Mesendoderm (in vitro differentiated cells): ENCODE measurements around the gene PJA1.

ENCODE experiments used
- DNase-seq: peaks from one replicate; pipeline ENCODE4 v3.0.0; 2013
- H2AK5ac ChIP-seq: 2 replicates; pipeline ENCODE4 v1.6.1; 2013; ENCODE audit warnings: low read length, inconsistent platforms
- H2BK120ac ChIP-seq: 2 replicates; pipeline ENCODE4 v1.6.1; 2013; ENCODE audit warnings: low read depth, mild to moderate bottlenecking, low read length, moderate library complexity, mixed read lengths
- H2BK15ac ChIP-seq: replicated peaks from 2 replicates; pipeline ENCODE4 v1.6.1; 2013; ENCODE audit warnings: low read depth, mild to moderate bottlenecking, moderate library complexity
- H2BK5ac ChIP-seq: 2 replicates; pipeline ENCODE4 v1.6.1; 2013; ENCODE audit warnings: low read length, inconsistent platforms
- H3K18ac ChIP-seq: 2 replicates; pipeline ENCODE4 v1.6.1; 2013; ENCODE audit warnings: mild to moderate bottlenecking, low read length, mixed read lengths
- H3K23ac ChIP-seq: one replicate; pipeline ENCODE4 v1.6.1; 2013; ENCODE audit warnings: low read length
- H3K27ac ChIP-seq: 2 replicates; pipeline ENCODE4 v1.5.1; 2013; ENCODE audit warnings: low read depth, mild to moderate bottlenecking, inconsistent platforms, low read length, moderate library complexity
- H3K27me3 ChIP-seq: 2 replicates; pipeline ENCODE4 v1.6.1; 2013; ENCODE audit warnings: low read length, control low read depth, mild to moderate bottlenecking, inconsistent platforms; ENCODE audit not compliant: insufficient read depth, poor library complexity
- H3K36me3 ChIP-seq: 2 replicates; pipeline ENCODE4 v1.6.1; 2013; ENCODE audit warnings: low read length, inconsistent platforms; ENCODE audit not compliant: control insufficient read depth, insufficient read depth
- H3K4ac ChIP-seq: one replicate; pipeline ENCODE4 v1.6.1; 2013; ENCODE audit warnings: low read depth, mild to moderate bottlenecking, low read length, moderate library complexity
- H3K4me1 ChIP-seq: 2 replicates; pipeline ENCODE4 v1.6.1; 2013; ENCODE audit warnings: low read depth, low read length, inconsistent platforms; ENCODE audit not compliant: control insufficient read depth
- H3K4me2 ChIP-seq: 2 replicates; pipeline ENCODE4 v1.6.1; 2013; ENCODE audit warnings: low read length
- H3K4me3 ChIP-seq: 2 replicates; pipeline ENCODE4 v1.5.1; 2013; ENCODE audit warnings: mild to moderate bottlenecking, low read length
- H3K56ac ChIP-seq: one replicate; pipeline ENCODE4 v1.6.1; 2013; ENCODE audit warnings: low read length
- H3K79me1 ChIP-seq: 2 replicates; pipeline ENCODE4 v1.6.1; 2013; ENCODE audit warnings: low read length, inconsistent platforms
- H3K79me2 ChIP-seq: 2 replicates; pipeline ENCODE4 v1.6.1; 2013; ENCODE audit warnings: mild to moderate bottlenecking, low read length; ENCODE audit not compliant: control insufficient read depth, insufficient read depth
- H3K9ac ChIP-seq: 2 replicates; pipeline ENCODE4 v1.6.1; 2013; ENCODE audit warnings: low read length, inconsistent platforms
- H4K5ac ChIP-seq: one replicate; pipeline ENCODE4 v1.6.1; 2013; ENCODE audit warnings: low read length
- H4K8ac ChIP-seq: one replicate; pipeline ENCODE4 v1.6.1; 2013; ENCODE audit warnings: low read depth, mild to moderate bottlenecking, control low read depth, low read length, moderate library complexity
- WGBS: extraction: QIAGEN DNeasy Blood & Tissue Kit; methylation state at CpG from one replicate; pipeline ENCODE4 v1.1.7; 2013; ENCODE audit warnings: low lambda C conversion rate, missing lambda C conversion rate; ENCODE audit not compliant: insufficient coverage; ENCODE audit errors: extremely low coverage; 5-methylcytosine and 5-hydroxymethylcytosine counted together

Gene PJA1

DNA sequence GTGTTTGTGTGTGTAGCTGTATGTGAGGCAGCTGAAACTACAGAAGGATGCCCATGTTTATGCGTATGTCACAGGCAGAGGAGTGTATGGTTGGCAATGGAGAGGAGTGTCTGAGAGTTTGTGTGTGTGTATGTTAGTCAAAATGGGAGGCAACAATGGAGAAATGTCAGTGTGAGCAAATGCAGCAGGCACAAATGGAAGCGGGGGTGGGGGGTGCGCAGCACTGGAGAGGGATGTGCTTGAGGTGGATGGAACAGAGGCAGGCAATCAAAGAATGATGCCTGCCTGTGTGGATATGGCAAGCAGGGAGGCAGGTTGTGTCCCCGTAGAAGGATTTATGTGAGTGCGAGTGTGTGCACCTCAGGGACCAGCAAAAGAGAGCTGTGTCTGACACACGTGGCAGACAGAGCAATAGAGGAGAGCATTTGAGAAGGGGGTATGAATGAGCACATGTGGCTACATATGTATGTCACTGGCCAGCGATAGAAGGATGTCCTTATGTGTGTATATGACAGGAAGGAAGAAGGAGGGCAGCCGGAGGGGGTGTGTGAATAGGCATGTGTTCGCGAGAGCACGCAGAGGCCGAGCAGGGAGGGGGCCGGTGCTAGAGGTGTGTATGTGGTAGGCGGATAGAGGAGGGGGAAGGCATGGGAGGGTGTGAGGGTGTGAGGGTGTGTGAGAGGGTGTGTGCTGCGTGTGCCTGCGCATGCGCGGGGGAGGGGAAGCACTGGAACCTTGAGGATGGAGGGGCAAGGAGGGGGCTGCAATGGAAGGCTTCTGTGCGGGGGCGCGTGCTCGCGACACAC lies 1.1 kb downstream of the PJA1 start:
- H4K5ac ChIP-seq: no peak overlapping the region
- H3K23ac ChIP-seq: no peak overlapping the region
- no peak overlapping the region for H2BK120ac ChIP-seq
- H3K18ac ChIP-seq: no peak overlapping the region
- WGBS: no CpG with 5 or more reads among the region's 23 CpGs
- no peak overlapping the region for H3K4ac ChIP-seq
- H2BK5ac ChIP-seq: no peak overlapping the region
- H2AK5ac ChIP-seq: no peak overlapping the region
- H3K56ac ChIP-seq: peak overlapping the region; percentile 88
- H4K8ac ChIP-seq: no peak overlapping the region
- H3K4me3 ChIP-seq: no peak overlapping the region
- no peaks in the 10 kb centered on the region for H3K4me1 ChIP-seq
- H3K36me3 ChIP-seq: no peaks in the 10 kb centered on the region
- H3K79me1 ChIP-seq: no peaks in the 10 kb centered on the region
- H3K4me2 ChIP-seq: no peak overlapping the region
- DNase-seq: peak; percentile 64
- no peaks in the 10 kb centered on the region for H3K79me2 ChIP-seq
- H3K27ac ChIP-seq: no peak overlapping the region
- H3K9ac ChIP-seq: no peak overlapping the region
- H3K27me3 ChIP-seq: no peaks in the 10 kb centered on the region
- H2BK15ac ChIP-seq: no peak overlapping the region

DNA sequence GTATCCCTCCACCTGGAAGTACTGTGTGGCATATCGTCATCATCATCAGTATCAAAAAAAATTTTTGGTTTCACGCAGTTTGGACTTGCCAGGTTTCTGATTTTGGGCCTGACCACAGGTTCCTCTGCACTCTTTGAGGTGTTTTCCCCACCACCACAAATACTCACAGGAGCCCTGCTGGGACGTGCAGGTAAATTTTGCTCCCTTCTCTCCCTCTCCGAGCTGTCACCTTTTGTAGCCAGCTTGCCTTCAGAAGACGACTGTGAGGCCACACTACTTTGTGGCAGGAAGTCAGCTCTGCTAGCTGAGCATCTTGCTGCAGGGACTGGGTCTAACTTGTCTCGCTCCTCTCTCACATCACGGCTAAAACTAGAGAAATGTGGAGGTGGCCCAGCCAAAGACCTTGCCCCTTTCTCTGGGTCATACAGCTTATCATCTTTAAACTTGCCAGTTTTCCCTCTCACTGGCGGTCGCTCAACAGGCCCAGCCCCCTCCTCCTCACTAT lies 2.8 kb downstream of the PJA1 start:
- Histone ChIP-seq H3K36me3 (no peaks in the 10 kb centered on the region), H3K18ac (no peak overlapping the region), H3K27ac (no peak overlapping the region), H3K9ac (no peak overlapping the region), H4K8ac (no peak overlapping the region), H3K56ac (no peak overlapping the region), H3K4me2 (no peak overlapping the region), H3K79me2 (no peaks in the 10 kb centered on the region), H3K4me3 (no peak overlapping the region), H4K5ac (no peak overlapping the region), H3K79me1 (no peaks in the 10 kb centered on the region), H3K23ac (no peak overlapping the region), H3K27me3 (no peaks in the 10 kb centered on the region), H2BK15ac (no peak overlapping the region), H2BK5ac (no peak overlapping the region), H3K4ac (no peak overlapping the region), H2BK120ac (no peak overlapping the region), H2AK5ac (no peak overlapping the region), H3K4me1 (no peaks in the 10 kb centered on the region)
- no CpG with 5 or more reads among the region's 9 CpGs for WGBS
- no peak for DNase-seq

DNA sequence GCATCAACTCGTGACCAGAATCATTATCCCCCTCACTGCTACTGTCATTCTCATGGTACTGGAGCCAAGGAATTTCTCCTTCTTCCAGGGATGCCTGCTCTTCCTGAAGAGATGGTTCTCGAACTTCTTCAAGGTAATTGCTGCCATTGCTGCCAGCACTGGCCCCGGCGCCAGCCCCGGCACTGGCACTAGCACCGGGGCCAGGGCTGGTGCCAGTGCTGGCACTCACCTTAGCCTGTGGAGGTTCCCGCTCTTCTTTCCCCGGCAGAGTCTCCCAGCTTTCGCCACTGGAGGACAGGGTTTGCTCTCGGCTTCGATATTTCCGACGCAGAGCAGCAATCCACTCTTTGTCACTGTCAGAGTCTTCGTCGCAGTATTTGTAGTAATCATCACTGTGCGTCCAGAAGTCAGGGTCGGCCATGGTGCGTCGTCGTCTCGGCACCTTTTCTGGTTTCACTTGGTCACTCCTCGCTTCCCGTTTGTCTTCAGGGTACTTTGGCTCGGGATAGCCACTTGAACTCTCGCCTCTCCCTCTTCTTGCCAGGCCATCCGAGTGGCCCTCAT lies 3.4 kb downstream of the PJA1 start:
- H3K4ac ChIP-seq: no peak overlapping the region
- no peak overlapping the region for H3K23ac ChIP-seq
- no peak for DNase-seq
- H3K4me2 ChIP-seq: no peak overlapping the region
- H3K27ac ChIP-seq: no peak overlapping the region
- H3K9ac ChIP-seq: no peak overlapping the region
- H3K79me2 ChIP-seq: no peaks in the 10 kb centered on the region
- H3K27me3 ChIP-seq: no peaks in the 10 kb centered on the region
- H2AK5ac ChIP-seq: no peak overlapping the region
- no peak overlapping the region for H2BK15ac ChIP-seq
- H3K4me3 ChIP-seq: no peak overlapping the region
- no peak overlapping the region for H2BK5ac ChIP-seq
- H2BK120ac ChIP-seq: no peak overlapping the region
- H3K18ac ChIP-seq: no peak overlapping the region
- H4K8ac ChIP-seq: no peak overlapping the region
- no peaks in the 10 kb centered on the region for H3K4me1 ChIP-seq
- no CpG with 5 or more reads among the region's 26 CpGs for WGBS
- H4K5ac ChIP-seq: no peak overlapping the region
- H3K79me1 ChIP-seq: no peaks in the 10 kb centered on the region
- H3K56ac ChIP-seq: no peak overlapping the region
- no peaks in the 10 kb centered on the region for H3K36me3 ChIP-seq

DNA sequence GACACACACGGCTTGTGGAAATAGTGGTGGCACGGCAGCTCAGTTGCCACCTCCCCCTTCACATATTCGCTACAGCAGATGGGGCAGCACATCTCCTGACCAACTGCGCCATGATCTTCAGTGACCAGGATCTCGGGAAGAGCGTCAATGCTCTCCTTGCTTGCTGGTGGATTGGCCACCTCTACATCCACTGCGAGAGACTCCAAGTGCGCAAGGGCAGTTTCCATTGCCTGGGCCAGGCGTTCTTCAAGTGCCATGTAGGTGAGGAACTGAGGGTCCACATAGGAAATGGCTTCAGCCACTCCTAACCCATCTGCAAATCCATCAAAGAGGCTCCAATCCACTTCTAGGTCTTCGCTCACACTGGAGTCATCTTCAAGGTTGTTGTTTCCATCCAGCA lies 3.9 kb downstream of the PJA1 start:
- H3K4me1 ChIP-seq: no peaks in the 10 kb centered on the region
- no peak overlapping the region for H3K23ac ChIP-seq
- WGBS: no CpG with 5 or more reads among the region's 10 CpGs
- no peak overlapping the region for H3K27ac ChIP-seq
- H2AK5ac ChIP-seq: no peak overlapping the region
- H4K8ac ChIP-seq: no peak overlapping the region
- no peak overlapping the region for H3K9ac ChIP-seq
- H3K4me3 ChIP-seq: no peak overlapping the region
- no peak overlapping the region for H4K5ac ChIP-seq
- H2BK120ac ChIP-seq: no peak overlapping the region
- no peak overlapping the region for H2BK5ac ChIP-seq
- H3K27me3 ChIP-seq: no peaks in the 10 kb centered on the region
- H2BK15ac ChIP-seq: no peak overlapping the region
- no peak overlapping the region for H3K4ac ChIP-seq
- no peak overlapping the region for H3K18ac ChIP-seq
- no peaks in the 10 kb centered on the region for H3K79me1 ChIP-seq
- no peaks in the 10 kb centered on the region for H3K36me3 ChIP-seq
- H3K56ac ChIP-seq: no peak overlapping the region
- DNase-seq: no peak
- no peaks in the 10 kb centered on the region for H3K79me2 ChIP-seq
- no peak overlapping the region for H3K4me2 ChIP-seq

- WGBS: no CpG with 5 or more reads among the region's 13 CpGs
- H3K4me1 ChIP-seq: no peaks in the 10 kb centered on the region
Measured at GRCh38 chrX:69158166-69158980, 6.9 kb downstream of the PJA1 start.

More at GRCh38 chrX:69158166-69158980, 6.9 kb downstream of the PJA1 start:
- Histone ChIP-seq H2AK5ac (no peak overlapping the region), H3K4me3 (no peak overlapping the region), H3K4ac (no peak overlapping the region), H3K27ac (no peak overlapping the region), H2BK15ac (no peak overlapping the region), H3K79me1 (no peaks in the 10 kb centered on the region), H3K9ac (no peak overlapping the region), H3K36me3 (no peaks in the 10 kb centered on the region), H4K8ac (no peak overlapping the region), H2BK5ac (no peak overlapping the region), H4K5ac (no peak overlapping the region), H2BK120ac (no peak overlapping the region), H3K18ac (no peak overlapping the region), H3K23ac (no peak overlapping the region), H3K56ac (no peak overlapping the region), H3K27me3 (no peaks in the 10 kb centered on the region), H3K79me2 (no peaks in the 10 kb centered on the region), H3K4me2 (no peak overlapping the region)
- DNase-seq: peak; percentile 62
